ENCODE measurements around the gene ZNF534.
"Not testable (repeated sequence)": the region's sequence is repeated elsewhere in the genome, so short reads cannot be mapped to it uniquely, and the experiment has no call there.

ZNF534 gene

DNA sequence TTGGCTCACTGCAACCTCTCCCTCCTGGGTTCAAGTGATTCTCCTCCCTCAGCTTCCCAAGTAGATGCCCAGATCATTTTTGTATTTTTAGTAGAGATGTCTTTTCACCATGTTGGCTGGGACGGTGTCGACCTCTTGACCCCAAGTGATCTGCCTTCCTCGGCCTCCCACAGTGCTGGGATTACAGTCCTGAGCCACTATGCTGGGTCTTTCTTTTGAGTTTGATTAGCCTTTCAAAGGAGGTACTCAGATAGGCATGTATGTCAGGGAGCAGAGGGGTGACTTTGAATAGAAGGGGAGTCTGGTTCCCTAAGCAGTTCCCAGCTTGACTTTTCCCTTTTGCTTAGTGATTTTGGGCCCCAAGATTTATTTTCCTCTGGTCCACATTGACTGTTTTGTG, 71.5 kb downstream of the ZNF534 start:
- DNase-seq, result not testable (repeated sequence)

DNA sequence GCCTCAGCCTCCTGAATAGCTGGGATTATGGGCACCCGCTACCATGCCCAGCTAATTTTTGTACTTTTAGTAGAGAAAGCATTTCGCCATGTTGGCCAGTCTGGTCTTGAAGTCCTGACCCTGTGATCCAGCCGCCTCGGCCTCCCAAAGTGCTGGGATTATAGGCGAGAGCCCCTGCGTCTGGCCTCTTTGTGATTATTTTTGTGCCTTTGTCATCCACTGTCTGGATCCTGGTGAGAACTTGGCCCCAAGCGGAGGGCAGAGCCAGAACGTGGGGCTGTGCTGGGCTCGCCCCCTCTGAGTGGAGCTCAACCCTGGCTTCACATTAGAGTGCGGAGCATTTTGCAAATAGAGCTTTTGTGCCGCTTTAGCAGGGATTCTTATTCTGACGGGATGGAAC, 72.0 kb downstream of the ZNF534 start:
- DNase-seq, result not testable (repeated sequence)
